RWPE1 (cell line): Measurements from ENCODE around the gene MEGF6.
A peak's percentile ranks its signal among the peaks of the same experiment; 100 is the strongest.

Experiments
- CTCF ChIA-PET: fragments of 350-600 bp; sonication (Branson Sonifier 250); formaldehyde crosslinking; extraction: SDS; loops from one replicate; lab custom pipeline; 2021; lab: Yijun Ruan, JAX
- POLR2A ChIA-PET: fragments of 400-600 bp; formaldehyde crosslinking; extraction: SDS; loops from one replicate; lab custom pipeline; 2020; ENCODE audit warnings: antibody characterized with exemption; ENCODE audit not compliant: low non-redundant PET; lab: Yijun Ruan, JAX
- DNase-seq: peaks from one replicate; pipeline ENCODE4 v3.0.0; 2012; ENCODE audit warnings: low spot score
- H3K27ac ChIP-seq: fragments of 450-650 bp; 2 replicates; pipeline ENCODE4 v1.5.1; 2017
- CTCF ChIP-seq: fragments of 450-650 bp; conservative IDR thresholded peaks from 2 replicates; pipeline ENCODE4 v1.5.1; 2017; ENCODE audit warnings: low read depth, mild to moderate bottlenecking

Gene MEGF6

GRCh38 chr1:3564921-3565831 is 46.1 kb downstream of the MEGF6 start:
- peak; percentile 89 for TF ChIP-seq CTCF
- ChIA-PET CTCF (interaction anchor here (0.6 to 1.9 kb wide), 18 partner anchors 11 to 1090 kb away, joined by 3 to 18 read pairs (median 4); no protein-coding TSS in a partner anchor), POLR2A (no interaction called here)
- peak; percentile 72 for DNase-seq
- no peak overlapping the region for H3K27ac ChIP-seq

- ChIA-PET CTCF (interaction anchor here (0.7 to 1.9 kb wide), 4 partner anchors 34 to 161 kb away, joined by 3 to 18 read pairs (median 6); no protein-coding TSS in a partner anchor), POLR2A (no interaction called here)
- no peak for TF ChIP-seq CTCF
Measured at GRCh38 chr1:3563610-3564009, 47.7 kb downstream of the MEGF6 start.

GRCh38 chr1:3563125-3563524 is 48.2 kb downstream of the MEGF6 start:
- no peak for TF ChIP-seq CTCF
- ChIA-PET CTCF (interaction anchor here (1.0 kb wide), 1 partner anchor 56 kb away, joined by 3 read pairs; no protein-coding TSS in a partner anchor), POLR2A (no interaction called here)
- no peak for DNase-seq
- no peak overlapping the region for H3K27ac ChIP-seq

More at GRCh38 chr1:3563610-3564009, 47.7 kb downstream of the MEGF6 start:
- H3K27ac ChIP-seq = peak overlapping the region; percentile 3; the same call in 1 of the 2 replicates
- no peak for DNase-seq

GRCh38 chr1:3562712-3563111 is 48.6 kb downstream of the MEGF6 start:
- DNase-seq = no peak
- no peak for TF ChIP-seq CTCF
- ChIA-PET POLR2A (no interaction called here), CTCF (interaction anchor here (0.6 to 1.0 kb wide), 2 partner anchors 56 to 1542 kb away, joined by 3 read pairs; no protein-coding TSS in a partner anchor)
- no peak overlapping the region for H3K27ac ChIP-seq

GRCh38 chr1:3561702-3562101 is 49.6 kb downstream of the MEGF6 start:
- CTCF ChIA-PET = interaction anchor here (1.0 to 1.1 kb wide), 2 partner anchors 57 to 71 kb away, joined by 4 to 6 read pairs; no protein-coding TSS in a partner anchor
- TF ChIP-seq CTCF = no peak
- DNase-seq = no peak

GRCh38 chr1:3560981-3561380 is 50.3 kb downstream of the MEGF6 start:
- ChIA-PET CTCF (interaction anchor here (0.5 to 1.1 kb wide), 3 partner anchors 58 to 108 kb away, joined by 3 to 6 read pairs (median 4); no protein-coding TSS in a partner anchor), POLR2A (no interaction called here)

More at GRCh38 chr1:3561702-3562101, 49.6 kb downstream of the MEGF6 start:
- H3K27ac ChIP-seq = peak overlapping the region; percentile 38
- POLR2A ChIA-PET = no interaction called here

More at GRCh38 chr1:3560981-3561380, 50.3 kb downstream of the MEGF6 start:
- DNase-seq = no peak
- H3K27ac ChIP-seq = peak overlapping the region; percentile 38; the same call in 1 of the 2 replicates
- no peak for TF ChIP-seq CTCF
